ENCODE data around the gene UTY. TPM values are rescaled to one million over a fixed set of nuclear protein-coding genes. Genes with fewer than 3 reads are reported as not detected.

Gene UTY
- total RNA-seq, 2 donors from 2014 or later = 26.1 TPM; not detected in 1

- Mint-ChIP-seq H3K9me3 (no peaks in the 10 kb centered on the region), H3K27ac (no peak overlapping the region), H3K27me3 (ENCODE audit: insufficient read depth) (no peaks in the 10 kb centered on the region), H3K4me3 (no peak overlapping the region), H3K4me1 (no peaks in the 10 kb centered on the region), H3K36me3 (ENCODE audit: low read depth) (no peaks in the 10 kb centered on the region)
- no peak for TF ChIP-seq CTCF (conservative IDR thresholded peaks at IDR 0.05)
- Histone ChIP-seq H3K4me1 (ENCODE audit: control insufficient read depth, insufficient read depth, low read length) (no peaks in the 10 kb centered on the region), H3K27ac (ENCODE audit: low read depth, low read length) (no peak overlapping the region), H3K36me3 (ENCODE audit: control insufficient read depth, insufficient read depth, low read length) (no peaks in the 10 kb centered on the region), H3K9me3 (ENCODE audit: control insufficient read depth, low read length) (no peaks in the 10 kb centered on the region), H3K27me3 (ENCODE audit: control insufficient read depth, insufficient read depth, low read length, poor library complexity, severe bottlenecking) (peaks cover 26% of the 10 kb centered on the region), H3K9ac (ENCODE audit: extremely low read depth, low read length, poor library complexity, severe bottlenecking) (no peak overlapping the region), H3K4me3 (ENCODE audit: low read length) (no peak overlapping the region)
- DNase-seq = no peak
- WGBS, 2 experiments (ENCODE audit: insufficient coverage in 1 of 2, insufficient read length in 1 of 2) = 91% methylated on average over 2 of the region's 3 CpGs; no CpG with 5 or more reads in 1 of the 2 experiments
Observed at GRCh38 chrY:13493737-13494136, 13.9 kb upstream of the UTY start.

GRCh38 chrY:13492408-13492807 lies 12.6 kb upstream of the UTY start:
- H3K27me3 ChIP-seq (ENCODE audit: control insufficient read depth, insufficient read depth, low read length, poor library complexity, severe bottlenecking) = peaks cover 13% of the 10 kb centered on the region
- Mint-ChIP-seq H3K4me1 (no peaks in the 10 kb centered on the region), H3K4me3 (no peak overlapping the region), H3K36me3 (ENCODE audit: low read depth) (no peaks in the 10 kb centered on the region), H3K27me3 (ENCODE audit: insufficient read depth) (no peaks in the 10 kb centered on the region), H3K27ac (no peak overlapping the region), H3K9me3 (no peaks in the 10 kb centered on the region)
- H3K4me1 ChIP-seq (ENCODE audit: control insufficient read depth, insufficient read depth, low read length) = no peaks in the 10 kb centered on the region
- H3K9me3 ChIP-seq (ENCODE audit: control insufficient read depth, low read length) = no peaks in the 10 kb centered on the region
- DNase-seq = no peak
- TF ChIP-seq CTCF (conservative IDR thresholded peaks at IDR 0.05) = no peak
- H3K9ac ChIP-seq (ENCODE audit: extremely low read depth, low read length, poor library complexity, severe bottlenecking) = no peak overlapping the region
- H3K36me3 ChIP-seq (ENCODE audit: control insufficient read depth, insufficient read depth, low read length) = no peaks in the 10 kb centered on the region
- H3K27ac ChIP-seq (ENCODE audit: low read depth, low read length) = no peak overlapping the region
- no CpG with 5 or more reads among the region's 2 CpGs for WGBS, 2 experiments (ENCODE audit: insufficient coverage in 1 of 2, insufficient read length in 1 of 2)
- no peak overlapping the region for H3K4me3 ChIP-seq (ENCODE audit: low read length)

- no peaks in the 10 kb centered on the region for H3K27me3 ChIP-seq (ENCODE audit: control insufficient read depth, insufficient read depth, low read length, poor library complexity, severe bottlenecking)
- H3K36me3 Mint-ChIP-seq (ENCODE audit: low read depth) = no peaks in the 10 kb centered on the region
- H3K27ac ChIP-seq (ENCODE audit: low read depth, low read length) = no peak overlapping the region
- H3K36me3 ChIP-seq (ENCODE audit: control insufficient read depth, insufficient read depth, low read length) = no peaks in the 10 kb centered on the region
- H3K4me1 Mint-ChIP-seq = no peaks in the 10 kb centered on the region
- WGBS, 2 experiments (ENCODE audit: insufficient coverage in 1 of 2, insufficient read length in 1 of 2) = 85% methylated on average over 1 of the region's 1 CpG; no CpG with 5 or more reads in 1 of the 2 experiments
- H3K27me3 Mint-ChIP-seq (ENCODE audit: insufficient read depth) = no peaks in the 10 kb centered on the region
- TF ChIP-seq CTCF (conservative IDR thresholded peaks at IDR 0.05) = no peak
- H3K9ac ChIP-seq (ENCODE audit: extremely low read depth, low read length, poor library complexity, severe bottlenecking) = no peak overlapping the region
- no peak for DNase-seq
- no peak overlapping the region for H3K27ac Mint-ChIP-seq
- no peak overlapping the region for H3K4me3 ChIP-seq (ENCODE audit: low read length)
- no peak overlapping the region for H3K4me3 Mint-ChIP-seq
- H3K4me1 ChIP-seq (ENCODE audit: control insufficient read depth, insufficient read depth, low read length) = no peaks in the 10 kb centered on the region
- no peaks in the 10 kb centered on the region for H3K9me3 Mint-ChIP-seq
- H3K9me3 ChIP-seq (ENCODE audit: control insufficient read depth, low read length) = no peaks in the 10 kb centered on the region
Observed at GRCh38 chrY:13488738-13489137, 8.9 kb upstream of the UTY start.

Measured in endodermal cell (in vitro differentiated cells).